GM12878 (cell line): Measurements from ENCODE around the gene SSBP3. TPM values are rescaled to one million over a fixed set of nuclear protein-coding genes. Genes with fewer than 3 reads are reported as not detected.

Source experiments
- CBFB ChIP-seq: IDR thresholded peaks from 2 replicates; pipeline ENCODE4 v1.6.1; 2016; ENCODE audit warnings: antibody characterized with exemption, low read depth
- CBX3 ChIP-seq: fragments of 200-600 bp; sonication (generic); IDR thresholded peaks from 2 replicates; pipeline ENCODE4 v1.6.1; 2016; ENCODE audit warnings: low read depth, borderline replicate concordance
- CEBPZ ChIP-seq: fragments of 150-350 bp; IDR thresholded peaks from 2 replicates; pipeline ENCODE4 v1.6.1; 2016; ENCODE audit warnings: low read depth, low read length
- CHD2 ChIP-seq: IDR thresholded peaks from 2 replicates; pipeline ENCODE4 v1.6.1; 2011; ENCODE audit warnings: low read depth, low read length, improper control_type of control experiment, borderline replicate concordance
- DPF2 ChIP-seq: fragments of 450-650 bp; IDR thresholded peaks from 2 replicates; pipeline ENCODE4 v1.6.1; 2017; ENCODE audit warnings: mild to moderate bottlenecking
- ELK1 ChIP-seq: IDR thresholded peaks from 2 replicates; pipeline ENCODE4 v1.6.1; 2012; ENCODE audit warnings: low read depth, low read length, improper control_type of control experiment
- HCFC1 ChIP-seq: fragments of 150-350 bp; IDR thresholded peaks from 2 replicates; pipeline ENCODE4 v1.6.1; 2014; ENCODE audit warnings: low read length
- KAT2A ChIP-seq: conservative IDR thresholded peaks from 2 replicates; pipeline ENCODE4 v1.6.1; 2011; ENCODE audit warnings: low read depth, low read length; ENCODE audit not compliant: control insufficient read depth
- MEF2A ChIP-seq: IDR thresholded peaks from 2 replicates; pipeline ENCODE4 v1.6.1; 2011; ENCODE audit warnings: low read depth, mild to moderate bottlenecking, low read length, moderate library complexity; ENCODE audit not compliant: insufficient read depth
- POU2F2 ChIP-seq: IDR thresholded peaks from 3 replicates; pipeline ENCODE4 v1.6.1; 2011; ENCODE audit warnings: low read depth, mild to moderate bottlenecking, low read length, borderline replicate concordance
- RELA ChIP-seq: fragments of 450-650 bp; IDR thresholded peaks from 2 replicates; pipeline ENCODE4 v1.8.0; 2014; ENCODE audit warnings: borderline replicate concordance; ENCODE audit not compliant: partially characterized antibody
- RUNX3 ChIP-seq: IDR thresholded peaks from 2 replicates; pipeline ENCODE4 v1.6.1; 2012; ENCODE audit warnings: low read length, inconsistent platforms
- SIX5 ChIP-seq: IDR thresholded peaks from 2 replicates; pipeline ENCODE4 v1.6.1; 2011; ENCODE audit warnings: mild to moderate bottlenecking, low read depth, low read length, moderate library complexity; ENCODE audit not compliant: severe bottlenecking
- SMAD5 ChIP-seq: IDR thresholded peaks from 2 replicates; pipeline ENCODE4 v1.6.1; 2016; ENCODE audit warnings: antibody characterized with exemption, low read depth
- SREBF1 ChIP-seq: IDR thresholded peaks from 2 replicates; pipeline ENCODE4 v1.6.1; 2012; ENCODE audit warnings: mild to moderate bottlenecking, low read length
- SREBF2 ChIP-seq: IDR thresholded peaks from 2 replicates; pipeline ENCODE4 v1.6.1; 2012; ENCODE audit warnings: mild to moderate bottlenecking, low read length
- SUPT20H ChIP-seq: IDR thresholded peaks from 2 replicates; pipeline ENCODE4 v1.6.1; 2011; ENCODE audit warnings: low read depth, mild to moderate bottlenecking, low read length, moderate library complexity, borderline replicate concordance; ENCODE audit not compliant: control insufficient read depth
- SUZ12 ChIP-seq: fragments of 200-600 bp; sonication (generic); IDR thresholded peaks from one replicate; pipeline ENCODE4 v1.6.1; 2018; ENCODE audit warnings: antibody characterized with exemption, mild to moderate bottlenecking; ENCODE audit not compliant: unreplicated experiment
- TBL1XR1 ChIP-seq: IDR thresholded peaks from 2 replicates; pipeline ENCODE4 v1.6.1; 2012; ENCODE audit warnings: low read depth, low read length, improper control_type of control experiment
- TCF7 ChIP-seq: IDR thresholded peaks from 2 replicates; pipeline ENCODE4 v1.6.1; 2014; ENCODE audit warnings: antibody characterized with exemption, borderline replicate concordance
- ZNF24 ChIP-seq: fragments of 450-650 bp; IDR thresholded peaks from 2 replicates; pipeline ENCODE4 v1.6.1; 2017; ENCODE audit warnings: antibody characterized with exemption, mild to moderate bottlenecking
- polyA plus RNA-seq, 11 experiments: library from polyadenylated mRNA; depleted of rRNA in 4 of 11; unstranded in 6 of 11; stranded (reverse) in 5 of 11; fragments of >200 nt; fragmentation: Nextera tagmentation in 4 of 11; fragmentation: Illumina TruSeq in 1 of 11; extraction: Ambion mirVana in 4 of 11; extraction: Trizol in 1 of 11; gene quantifications; 1 replicate in 1 of 11; 2 replicates in 10 of 11; pipeline versions ENCODE4 v1.2.1 to v1.2.3, GENCODE V29; 2011 to 2016; ENCODE audit warnings: inconsistent platforms in 2 of 11, missing spikeins in 2 of 11, low read depth in 1 of 11
- total RNA-seq, 4 experiments: library from RNA; depleted of rRNA in 3 of 4; stranded (reverse); fragments of >200 nt in 3 of 4; fragmentation: Illumina TruSeq in 1 of 4; extraction: Trizol in 1 of 4; gene quantifications; 2 replicates each; pipeline versions ENCODE4 v1.2.1 to v1.2.3, GENCODE V29; 2013 to 2021
- TF ChIP-seq, protein P1 (sequence below): fragments of 450-650 bp; IDR thresholded peaks from 2 replicates; pipeline ENCODE4 v1.6.1; 2018; ENCODE audit warnings: mild to moderate bottlenecking, low read depth, moderate library complexity; ENCODE audit not compliant: partially characterized antibody
- TF ChIP-seq, protein P2 (sequence below): IDR thresholded peaks from 2 replicates; pipeline ENCODE4 v1.6.1; 2011; ENCODE audit warnings: mild to moderate bottlenecking, low read depth, low read length, moderate library complexity; ENCODE audit not compliant: insufficient replicate concordance

Gene SSBP3
- total and polyA plus RNA-seq, 10 of the 15 experiments (the other 5 are each of a cell fraction or from before 2014, with no cell fraction given), result 4.1 to 51.7 (median 17.1) TPM

GRCh38 chr1:54407404-54408146 lies 1.4 kb upstream of the SSBP3 start (continued):
- TF ChIP-seq, protein P1, sequence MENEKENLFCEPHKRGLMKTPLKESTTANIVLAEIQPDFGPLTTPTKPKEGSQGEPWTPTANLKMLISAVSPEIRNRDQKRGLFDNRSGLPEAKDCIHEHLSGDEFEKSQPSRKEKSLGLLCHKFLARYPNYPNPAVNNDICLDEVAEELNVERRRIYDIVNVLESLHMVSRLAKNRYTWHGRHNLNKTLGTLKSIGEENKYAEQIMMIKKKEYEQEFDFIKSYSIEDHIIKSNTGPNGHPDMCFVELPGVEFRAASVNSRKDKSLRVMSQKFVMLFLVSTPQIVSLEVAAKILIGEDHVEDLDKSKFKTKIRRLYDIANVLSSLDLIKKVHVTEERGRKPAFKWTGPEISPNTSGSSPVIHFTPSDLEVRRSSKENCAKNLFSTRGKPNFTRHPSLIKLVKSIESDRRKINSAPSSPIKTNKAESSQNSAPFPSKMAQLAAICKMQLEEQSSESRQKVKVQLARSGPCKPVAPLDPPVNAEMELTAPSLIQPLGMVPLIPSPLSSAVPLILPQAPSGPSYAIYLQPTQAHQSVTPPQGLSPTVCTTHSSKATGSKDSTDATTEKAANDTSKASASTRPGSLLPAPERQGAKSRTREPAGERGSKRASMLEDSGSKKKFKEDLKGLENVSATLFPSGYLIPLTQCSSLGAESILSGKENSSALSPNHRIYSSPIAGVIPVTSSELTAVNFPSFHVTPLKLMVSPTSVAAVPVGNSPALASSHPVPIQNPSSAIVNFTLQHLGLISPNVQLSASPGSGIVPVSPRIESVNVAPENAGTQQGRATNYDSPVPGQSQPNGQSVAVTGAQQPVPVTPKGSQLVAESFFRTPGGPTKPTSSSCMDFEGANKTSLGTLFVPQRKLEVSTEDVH, result no peak
- TF ChIP-seq ELK1, result no peak; the same call in 1 of the 2 replicates
- no peak for TF ChIP-seq SUZ12
- TF ChIP-seq HCFC1, result no peak
- TF ChIP-seq TBL1XR1, result peak; percentile 51; the same call in 1 of the 2 replicates
- TF ChIP-seq SIX5, result no peak
- TF ChIP-seq SREBF1, result no peak
- TF ChIP-seq SREBF2, result no peak
- no peak for TF ChIP-seq CBX3
- peak; percentile 54; the same call in 1 of the 2 replicates for TF ChIP-seq RUNX3
- TF ChIP-seq CHD2, result peak; percentile 41; the same call in 1 of the 2 replicates
- TF ChIP-seq CEBPZ, result no peak
- TF ChIP-seq POU2F2, result no peak
- TF ChIP-seq SMAD5, result no peak
- TF ChIP-seq SUPT20H, result no peak
- no peak for TF ChIP-seq KAT2A
- no peak for TF ChIP-seq CBFB
- 0 out of 2 replicates have a peak, but pooled peaks have one; percentile 30 for TF ChIP-seq MEF2A
- TF ChIP-seq, protein P2, sequence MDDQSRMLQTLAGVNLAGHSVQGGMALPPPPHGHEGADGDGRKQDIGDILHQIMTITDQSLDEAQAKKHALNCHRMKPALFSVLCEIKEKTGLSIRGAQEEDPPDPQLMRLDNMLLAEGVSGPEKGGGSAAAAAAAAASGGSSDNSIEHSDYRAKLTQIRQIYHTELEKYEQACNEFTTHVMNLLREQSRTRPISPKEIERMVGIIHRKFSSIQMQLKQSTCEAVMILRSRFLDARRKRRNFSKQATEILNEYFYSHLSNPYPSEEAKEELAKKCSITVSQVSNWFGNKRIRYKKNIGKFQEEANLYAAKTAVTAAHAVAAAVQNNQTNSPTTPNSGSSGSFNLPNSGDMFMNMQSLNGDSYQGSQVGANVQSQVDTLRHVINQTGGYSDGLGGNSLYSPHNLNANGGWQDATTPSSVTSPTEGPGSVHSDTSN, result no peak
- TF ChIP-seq DPF2, result no peak
- TF ChIP-seq ZNF24, result no peak
- TF ChIP-seq RELA, result no peak
- TF ChIP-seq TCF7, result 0 out of 2 replicates have a peak, but pooled peaks have one; percentile 46
